ENCODE results near the gene IRF8.
"Not testable (repeated sequence)": the region's sequence is repeated elsewhere in the genome, so short reads cannot be mapped to it uniquely, and the experiment has no call there.

IRF8 gene

DNA sequence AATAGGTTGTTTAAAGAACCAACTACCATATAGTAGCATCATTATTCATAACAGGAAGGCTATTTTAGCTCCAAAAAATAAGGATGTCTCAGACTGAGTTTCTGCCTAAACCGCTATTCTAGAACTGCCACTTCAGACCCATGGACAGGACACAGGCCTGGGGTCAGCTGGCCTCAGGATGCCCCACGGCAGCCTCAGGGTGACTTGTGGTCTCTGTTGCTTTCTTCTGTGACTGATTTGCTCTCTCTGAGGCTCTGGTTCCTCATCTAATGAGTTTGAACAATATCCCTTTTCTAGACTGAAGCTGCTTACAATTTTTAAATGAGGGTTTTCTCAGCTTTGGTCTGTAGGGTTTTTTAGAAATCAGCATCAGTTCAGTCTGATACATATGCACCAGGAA is 31.8 kb upstream of the IRF8 start:
- DNase-seq (ENCODE audit: low read depth, low spot score) = no peak

DNA sequence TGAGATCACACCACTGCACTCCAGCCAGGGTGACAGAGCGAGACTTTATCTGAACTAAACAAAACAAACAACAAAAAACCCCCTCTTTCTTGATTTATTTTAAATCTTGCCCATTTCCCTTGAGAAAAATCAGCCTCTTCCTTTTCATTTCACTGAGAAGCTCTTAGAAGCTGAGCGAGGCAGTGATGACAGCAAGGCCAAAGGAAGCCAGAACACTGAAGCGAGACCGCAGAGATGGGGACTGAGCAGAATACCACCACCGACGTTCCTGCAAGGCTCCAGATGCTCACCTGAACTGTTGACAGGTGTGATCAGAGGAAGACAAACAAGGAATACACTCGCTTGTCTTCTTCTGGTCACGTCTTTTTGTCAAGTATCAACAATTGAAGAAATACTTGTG is 30.5 kb upstream of the IRF8 start:
- no peak for DNase-seq (ENCODE audit: low read depth, low spot score)

DNA sequence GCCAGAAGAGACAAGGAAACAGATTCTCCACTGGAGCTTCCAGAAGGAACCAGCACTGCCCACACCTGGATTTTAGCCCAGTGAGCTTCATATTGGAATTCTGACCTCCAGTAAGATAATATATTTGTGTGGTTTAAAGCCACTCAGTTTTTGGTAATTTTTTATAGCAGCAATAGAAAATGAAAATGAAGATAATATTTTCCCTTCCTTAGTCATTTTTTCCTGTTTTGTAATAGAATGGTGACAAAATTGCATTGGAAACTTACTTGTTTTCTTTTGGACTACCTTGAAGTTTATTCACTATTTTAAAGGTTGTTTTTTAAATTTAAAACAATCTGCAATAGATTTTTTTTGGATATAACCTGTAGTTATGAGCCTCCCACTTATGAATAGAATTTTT is 29.8 kb upstream of the IRF8 start:
- DNase-seq (ENCODE audit: low read depth, low spot score) = no peak

DNA sequence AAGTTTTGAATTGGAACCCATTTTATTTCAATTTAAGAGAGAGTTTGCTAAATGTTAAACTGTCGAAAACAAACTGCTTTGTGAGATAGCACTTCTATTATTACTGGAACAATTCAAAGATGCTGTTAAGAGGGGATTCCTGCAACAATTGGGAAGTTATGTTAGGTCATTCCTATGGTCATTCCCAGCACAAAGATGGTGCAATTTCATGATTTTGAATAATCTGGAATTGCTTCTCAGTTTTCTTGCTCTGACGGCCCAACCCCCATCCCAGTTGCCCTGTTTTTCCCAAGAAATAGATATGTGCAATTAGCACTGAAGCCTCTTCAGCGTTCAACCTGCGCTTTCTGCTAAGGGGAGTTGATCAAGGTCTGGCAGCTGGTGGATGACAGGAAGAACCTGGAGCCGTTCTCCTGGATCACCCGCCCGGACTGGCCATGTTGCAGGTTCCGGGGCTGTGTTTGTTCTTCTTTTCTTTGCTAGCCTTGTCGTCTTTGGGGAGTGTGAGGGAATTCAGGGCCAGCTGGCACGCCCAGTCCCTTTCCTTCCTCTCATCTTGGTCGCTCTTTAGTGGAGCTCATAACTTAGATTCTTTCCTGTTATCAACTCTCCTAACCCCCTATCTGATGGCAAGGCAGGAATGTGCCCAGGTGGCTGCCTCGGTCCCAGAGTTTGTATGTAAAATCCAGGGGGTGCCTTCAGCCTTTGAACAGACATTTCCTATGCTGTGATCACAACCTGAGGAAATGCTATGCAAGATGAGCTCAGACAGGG is 29.0 kb upstream of the IRF8 start:
- DNase-seq (ENCODE audit: low read depth, low spot score) = no peak

DNA sequence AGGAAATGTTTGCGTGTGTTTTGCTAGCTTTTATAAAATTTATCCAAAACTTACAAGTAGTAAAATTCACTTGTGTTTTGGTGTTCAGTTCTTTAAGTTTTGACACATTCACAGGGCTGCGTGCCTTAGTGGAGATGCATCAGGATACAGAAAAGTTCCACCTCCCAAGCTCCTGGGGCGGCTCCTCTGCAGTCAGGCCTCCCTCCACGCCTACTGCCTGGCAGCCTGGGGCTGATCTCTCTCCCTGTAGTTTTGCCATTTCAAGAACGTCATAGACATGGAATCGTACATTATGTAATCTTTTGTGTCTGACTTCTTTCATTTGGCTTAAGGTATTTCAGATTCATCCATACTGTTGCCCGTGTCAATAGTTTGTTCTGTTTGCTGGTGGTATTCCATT is 27.2 kb upstream of the IRF8 start:
- DNase-seq (ENCODE audit: low read depth, low spot score) = no peak

DNA sequence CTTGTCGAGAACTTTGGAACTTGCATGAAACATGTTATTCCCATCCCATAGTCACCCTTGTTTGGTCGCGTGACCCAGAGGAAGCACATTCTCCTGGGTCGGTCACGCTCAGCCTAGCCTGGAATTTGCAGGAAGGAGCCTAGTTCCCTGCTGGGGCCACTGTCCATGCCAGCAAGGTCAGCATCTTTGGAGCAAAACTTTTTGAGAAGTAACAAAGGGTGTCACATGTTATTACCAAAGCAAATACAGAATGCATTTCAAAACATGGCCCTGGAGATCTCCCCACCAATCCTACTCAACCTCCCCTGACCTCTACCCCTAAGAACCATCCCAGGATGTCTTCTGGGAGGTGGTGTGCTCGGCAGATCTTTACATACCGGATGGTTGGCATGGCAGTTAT is 26.2 kb upstream of the IRF8 start:
- DNase-seq (ENCODE audit: low read depth, low spot score) = no peak

DNA sequence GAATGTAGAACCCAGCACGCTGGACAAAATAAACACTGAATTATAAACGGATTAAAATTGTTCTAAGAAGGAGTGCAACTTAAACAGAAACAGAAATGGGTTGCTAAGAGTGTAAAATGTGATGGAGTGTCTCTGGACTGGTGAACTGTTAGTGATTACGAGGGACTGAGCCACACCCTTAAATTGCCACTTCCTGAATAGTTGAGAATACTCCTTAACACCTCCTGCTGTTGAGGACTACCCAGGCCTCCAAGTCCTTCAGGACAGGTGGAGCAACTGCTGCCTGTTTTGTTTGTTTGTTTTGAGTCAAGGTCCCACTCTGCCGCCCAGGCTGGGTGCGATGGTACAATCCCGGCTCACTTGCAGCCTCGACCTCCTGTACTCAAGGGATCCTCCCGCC is 25.8 kb upstream of the IRF8 start:
- no peak for DNase-seq (ENCODE audit: low read depth, low spot score)

DNA sequence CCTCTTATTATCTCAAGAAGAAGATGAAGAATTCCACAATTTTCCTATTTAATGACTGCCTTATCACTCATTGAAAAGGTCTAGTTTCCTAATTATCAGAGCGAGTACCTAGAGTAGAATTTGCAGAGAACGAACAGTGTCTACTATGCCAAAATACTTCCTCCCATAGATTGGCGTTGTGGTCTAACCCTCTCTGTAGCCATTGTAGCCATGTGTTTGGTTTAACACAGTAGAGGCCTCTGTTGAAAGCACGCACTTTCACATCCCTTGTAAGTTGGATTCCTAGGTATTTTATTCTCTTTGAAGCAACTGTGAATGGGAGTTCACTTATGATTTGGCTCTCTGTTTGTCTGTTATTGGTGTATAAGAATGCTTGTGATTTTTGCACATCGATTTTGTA is 24.9 kb upstream of the IRF8 start:
- DNase-seq (ENCODE audit: low read depth, low spot score) = not testable (repeated sequence)

DNA sequence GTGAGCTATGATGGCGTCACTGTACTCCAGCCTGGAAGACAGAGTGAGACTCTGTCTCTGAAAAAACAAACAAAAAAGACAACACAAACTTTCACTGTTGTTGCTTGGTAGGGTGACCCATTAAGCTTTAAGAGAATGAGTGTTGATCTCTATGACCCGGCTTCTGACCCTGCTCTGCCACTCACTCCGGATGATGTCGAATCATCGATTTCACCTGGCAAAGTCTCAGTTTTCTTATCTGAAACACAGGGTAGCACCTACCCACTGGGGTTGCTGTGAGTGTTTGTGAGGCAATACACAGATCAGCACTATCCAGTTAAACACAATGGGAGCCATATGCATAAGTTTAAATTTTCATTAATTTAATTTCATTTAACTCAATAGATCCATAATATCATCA is 20.6 kb upstream of the IRF8 start:
- no peak for DNase-seq (ENCODE audit: low read depth, low spot score)

DNA sequence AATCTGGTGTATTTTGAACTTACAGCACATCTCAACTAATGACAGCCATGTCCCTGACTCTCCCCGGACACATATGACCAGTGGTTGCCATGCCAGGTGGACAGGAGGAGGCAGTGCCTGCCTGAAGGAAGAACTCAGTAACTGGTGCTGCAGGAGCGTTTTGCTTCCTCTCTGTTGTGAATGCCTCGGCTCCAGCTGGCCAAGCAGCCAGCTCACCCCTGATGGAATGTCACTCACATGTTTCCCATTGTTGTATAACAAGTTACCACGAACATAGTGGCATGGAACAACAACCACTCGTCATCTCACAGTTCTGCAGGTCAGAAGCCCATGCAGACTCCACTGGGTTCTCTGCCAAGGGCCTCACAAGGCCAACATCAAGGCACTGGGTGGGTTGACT is 20.1 kb upstream of the IRF8 start:
- DNase-seq (ENCODE audit: low read depth, low spot score) = no peak

DNA sequence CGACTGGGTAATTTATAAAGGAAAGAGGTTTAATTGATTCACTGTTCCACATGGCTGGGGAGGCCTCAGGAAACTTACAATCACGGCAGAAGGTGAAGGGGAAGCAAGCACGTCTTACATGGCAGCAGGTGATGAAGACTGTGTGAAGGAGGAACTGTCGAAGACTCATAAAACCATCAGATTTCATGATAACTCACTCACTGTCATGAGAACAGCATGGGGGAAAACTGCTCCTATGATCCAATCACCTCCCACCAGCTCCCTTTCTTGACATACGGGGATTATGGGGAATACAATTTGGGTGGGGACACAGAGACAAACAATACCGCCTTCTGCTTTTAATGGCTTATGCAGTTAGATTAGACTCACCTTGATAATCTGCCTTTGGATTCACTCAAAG is 19.4 kb upstream of the IRF8 start:
- DNase-seq (ENCODE audit: low read depth, low spot score) = no peak

DNA sequence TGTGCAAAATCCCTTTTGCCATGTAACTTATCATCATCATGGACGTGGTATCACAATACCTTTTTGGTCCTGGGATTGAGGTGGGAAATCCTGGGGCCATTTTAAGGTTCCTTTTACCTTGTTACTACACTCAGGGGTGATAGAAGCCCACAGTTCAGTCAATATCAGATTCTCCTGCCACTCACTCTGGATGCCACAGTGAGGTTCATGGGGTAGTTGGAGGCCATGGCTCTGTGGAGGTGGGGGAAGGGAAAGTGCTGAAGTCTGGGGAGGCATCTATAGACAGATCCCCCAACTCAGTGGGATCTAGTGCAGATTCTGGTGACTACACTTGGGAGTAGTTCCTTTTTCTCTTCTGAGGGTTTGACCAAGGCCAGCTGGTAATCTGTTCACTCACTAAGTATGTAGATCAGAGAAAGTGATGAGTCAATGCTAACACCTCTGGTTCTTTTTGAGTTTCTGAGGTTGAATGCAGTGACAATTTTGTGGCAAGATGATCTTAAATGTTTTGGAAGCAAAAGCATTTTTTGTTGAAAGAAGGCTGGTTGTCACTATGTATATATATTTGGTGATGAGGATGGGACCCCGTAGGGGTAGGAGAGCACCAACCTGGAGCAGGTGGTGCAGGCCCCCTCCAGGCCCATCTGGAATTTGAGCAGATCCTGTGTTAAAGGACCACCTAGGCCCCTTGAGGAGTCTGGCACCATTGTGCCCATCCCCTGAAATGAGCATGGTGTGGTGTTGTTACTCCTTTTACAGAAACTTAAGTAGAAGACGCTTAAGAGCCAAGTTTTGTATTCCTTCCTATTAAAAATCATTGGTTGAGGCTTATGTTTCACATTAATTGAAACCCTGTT is 18.8 kb upstream of the IRF8 start:
- DNase-seq (ENCODE audit: low read depth, low spot score) = no peak

DNA sequence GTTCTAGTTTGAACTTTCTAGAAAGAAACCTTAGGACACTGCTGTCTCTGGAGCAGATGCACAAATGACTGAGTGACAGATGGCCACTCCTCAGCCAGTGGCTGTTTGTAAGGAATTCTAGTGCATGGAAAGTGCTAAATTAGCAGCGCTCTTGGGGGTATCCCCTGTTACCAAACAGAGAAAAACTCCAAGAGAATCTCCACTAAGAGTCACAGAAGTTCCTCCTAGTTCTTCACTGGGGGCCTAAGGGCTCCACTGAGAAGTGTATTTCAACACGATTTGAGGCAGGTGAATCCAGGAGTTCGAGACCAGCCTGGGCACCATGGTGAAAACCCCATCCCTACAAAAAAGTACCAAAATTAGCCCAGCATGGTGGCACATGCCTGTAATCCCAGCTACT is 18.1 kb upstream of the IRF8 start:
- DNase-seq (ENCODE audit: low read depth, low spot score) = no peak

DNA sequence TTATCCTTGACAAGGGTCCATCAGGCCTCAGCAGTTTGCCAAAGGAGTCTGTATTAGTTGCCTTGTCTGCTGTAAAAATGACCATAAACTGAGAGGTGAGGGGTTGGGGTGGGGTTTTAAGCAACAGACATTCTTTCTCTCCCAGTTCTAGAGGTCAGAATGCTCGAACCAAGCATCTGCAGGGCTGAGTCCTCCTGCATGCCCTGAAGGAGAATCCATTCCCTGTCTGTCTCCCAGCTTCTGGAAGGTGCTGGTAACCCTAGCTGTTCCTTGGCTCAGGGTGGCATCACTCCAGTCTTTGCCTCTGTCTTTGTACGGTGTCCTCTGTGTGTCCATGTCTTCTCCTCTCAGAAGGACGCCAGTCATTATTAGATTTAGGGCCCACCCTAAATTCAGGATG is 17.5 kb upstream of the IRF8 start:
- DNase-seq (ENCODE audit: low read depth, low spot score) = no peak

DNA sequence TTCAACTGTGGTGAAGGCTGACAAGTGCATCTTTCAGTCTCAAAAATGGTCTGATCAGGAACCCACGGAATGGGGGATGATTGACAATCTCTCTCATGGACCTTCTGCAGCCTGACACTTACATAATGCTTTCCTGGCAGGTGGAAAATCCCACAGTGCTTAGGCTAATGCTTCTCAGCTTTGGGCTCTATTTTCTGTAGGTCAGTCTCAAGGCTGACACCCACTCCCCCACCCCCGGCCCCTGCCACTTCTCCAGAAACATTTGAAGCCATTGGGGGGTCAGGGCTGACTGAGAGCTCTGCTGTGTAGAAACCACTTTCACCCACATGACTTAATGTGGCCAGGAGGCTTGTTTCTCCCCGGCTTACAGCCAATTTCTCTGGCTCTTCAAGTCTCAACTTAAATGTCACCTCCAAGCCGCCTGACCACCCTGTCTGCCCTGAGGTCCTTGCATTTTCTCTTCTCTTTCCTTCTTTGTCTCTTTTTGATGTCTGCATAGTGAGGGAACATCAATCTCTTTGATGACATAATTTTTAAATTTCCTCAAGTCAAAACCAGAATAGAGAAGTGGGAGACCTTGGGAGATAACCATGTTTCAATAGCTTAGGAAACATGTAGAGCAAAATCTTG is 16.7 kb upstream of the IRF8 start:
- DNase-seq (ENCODE audit: low read depth, low spot score) = no peak

DNA sequence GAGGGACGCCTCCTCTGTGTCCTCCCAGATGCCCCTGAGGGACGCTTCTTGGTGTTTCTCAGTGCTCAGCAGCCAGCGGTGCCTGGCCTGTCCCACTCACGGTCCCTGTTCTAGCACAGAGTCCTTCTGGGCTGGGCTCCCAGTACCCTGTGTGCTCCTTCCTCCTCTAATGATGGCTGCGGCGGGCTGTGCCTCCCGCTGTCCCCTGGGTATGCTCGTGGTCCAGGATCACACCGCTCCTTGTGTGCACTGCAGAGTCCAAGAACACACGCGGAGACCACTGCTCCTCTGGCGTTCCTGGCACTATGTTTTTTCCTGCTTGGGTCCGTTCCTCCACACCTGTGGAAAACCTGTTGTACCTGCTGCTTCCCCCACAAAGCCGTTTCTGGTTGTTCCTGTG is 15.1 kb upstream of the IRF8 start:
- DNase-seq (ENCODE audit: low read depth, low spot score) = no peak

DNA sequence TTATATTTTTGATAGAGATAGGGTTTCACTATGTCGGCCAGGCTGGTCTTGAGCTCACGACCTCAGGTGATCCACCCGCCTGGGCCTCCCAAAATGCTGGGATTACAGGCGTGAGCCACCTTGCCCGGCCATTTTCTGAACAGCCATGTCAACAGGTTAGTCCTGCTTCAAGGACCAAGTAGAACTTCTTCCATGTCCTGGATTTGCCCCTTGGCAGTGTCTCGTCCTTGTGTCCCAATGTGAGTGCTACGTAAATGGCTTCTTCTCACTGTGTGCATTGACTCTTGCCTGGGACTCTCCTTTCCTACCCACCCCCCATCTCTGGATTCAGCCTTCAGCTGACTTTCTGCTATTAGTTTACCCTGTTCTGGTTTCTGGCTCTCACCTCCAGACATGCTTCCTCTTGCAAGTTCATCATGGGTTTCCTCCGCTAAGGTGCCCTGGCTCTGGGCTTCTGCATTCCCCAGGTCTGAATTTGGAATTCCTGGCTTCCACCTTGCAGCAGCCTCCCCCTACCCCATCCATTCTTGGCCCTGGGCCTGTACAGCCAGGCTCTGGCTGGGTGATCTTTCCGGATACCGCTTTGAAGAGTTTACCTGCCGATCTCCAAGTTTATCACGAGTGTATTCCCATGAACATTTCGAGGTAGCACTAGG is 14.0 kb upstream of the IRF8 start:
- DNase-seq (ENCODE audit: low read depth, low spot score) = no peak

DNA sequence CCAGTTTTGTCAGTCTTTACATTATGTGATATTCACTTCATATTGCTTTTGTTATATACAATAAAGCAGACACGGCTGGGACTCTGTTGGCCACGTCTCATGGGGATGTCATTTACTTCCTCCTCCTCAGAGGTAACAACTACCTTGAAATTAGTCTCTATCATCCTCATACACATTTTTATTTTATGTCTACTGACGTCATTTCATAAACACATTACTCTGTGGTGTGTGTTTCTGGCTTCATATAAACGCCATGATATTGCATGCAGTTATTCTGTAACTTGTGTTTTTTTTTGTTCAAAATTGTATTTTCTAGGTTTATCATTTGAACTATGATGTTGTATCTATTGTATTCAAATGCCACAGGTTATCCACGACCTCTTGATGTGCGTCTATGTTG is 13.4 kb upstream of the IRF8 start:
- no peak for DNase-seq (ENCODE audit: low read depth, low spot score)

DNA sequence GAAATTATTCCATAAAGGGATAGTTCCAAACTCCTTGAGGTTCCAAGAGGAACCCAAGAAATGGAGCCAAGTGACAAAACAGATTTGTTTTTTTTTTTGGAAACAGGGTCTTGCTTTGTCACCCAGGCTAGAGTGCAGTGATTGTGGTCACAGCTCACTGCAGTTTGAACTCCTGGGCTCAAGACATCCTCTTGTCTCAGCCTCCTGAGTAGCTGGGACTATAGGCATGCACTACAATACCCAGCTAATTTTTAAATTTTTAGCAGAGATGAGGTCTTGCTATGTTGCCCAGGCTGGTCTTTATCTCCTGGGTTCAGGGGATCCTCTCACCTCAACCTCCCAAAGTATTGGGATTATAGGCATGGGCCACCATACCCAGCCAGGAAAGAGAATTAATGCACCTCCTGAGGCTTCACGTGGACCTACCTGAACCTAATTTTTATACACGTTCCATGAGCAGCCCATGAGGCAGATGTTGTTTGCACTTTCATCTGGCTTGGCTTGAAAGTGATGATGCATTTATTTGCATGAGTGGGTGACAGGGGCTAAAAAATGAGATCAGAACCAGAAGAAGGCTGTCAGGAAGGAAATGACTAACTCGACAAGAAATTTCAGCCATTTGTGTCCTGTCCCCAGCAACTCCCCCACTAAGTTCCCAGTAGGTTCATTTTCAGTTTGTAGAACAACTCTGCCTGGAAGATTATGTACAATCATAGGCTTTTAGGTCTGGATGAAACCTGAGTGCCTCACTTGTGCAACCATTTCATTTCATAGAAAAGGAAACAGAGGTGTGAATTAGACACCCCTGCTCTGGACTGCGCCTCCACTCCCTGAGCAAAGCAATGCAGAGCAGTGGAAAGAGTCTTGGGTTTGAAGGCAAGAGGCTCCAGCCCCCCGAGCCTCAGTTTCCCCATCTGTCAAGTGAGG is 10.3 kb upstream of the IRF8 start:
- no peak for DNase-seq (ENCODE audit: low read depth, low spot score)

DNA sequence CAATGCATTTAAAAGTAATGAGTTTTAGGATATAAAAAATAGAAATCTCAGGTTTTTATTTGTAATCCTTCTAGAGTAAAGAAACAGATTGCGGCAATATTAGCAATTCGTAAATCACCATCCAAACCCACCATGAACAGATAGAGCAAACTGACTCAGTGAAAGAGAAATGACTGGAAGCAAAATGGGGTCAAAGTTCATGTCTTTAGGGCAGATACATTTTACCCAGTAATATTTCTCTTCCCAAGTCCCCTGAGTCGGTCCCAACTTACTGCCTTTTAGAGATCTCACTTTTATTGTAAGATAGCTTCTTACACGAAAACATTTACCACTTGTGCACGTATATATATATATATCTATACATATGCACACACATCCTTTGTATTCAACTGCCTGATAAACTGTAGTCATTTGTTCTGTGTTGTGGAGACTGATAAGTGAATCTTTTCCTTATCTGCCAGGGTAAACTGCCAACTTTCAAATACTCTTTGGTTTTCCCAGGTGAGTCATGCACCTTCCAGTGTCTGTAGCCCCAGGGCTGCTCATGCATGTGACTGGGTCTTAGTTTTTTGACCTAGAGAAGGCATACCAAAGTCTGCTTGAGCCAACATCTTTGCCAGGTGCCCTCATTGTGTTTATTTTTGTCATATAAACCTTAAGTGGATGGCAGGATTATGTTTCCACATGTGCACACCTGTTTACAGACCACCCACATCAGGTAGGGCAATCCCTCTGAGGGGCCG is 7.8 kb upstream of the IRF8 start:
- no peak for DNase-seq (ENCODE audit: low read depth, low spot score)

Data from brain pericyte (primary cell).